K562 (cell line): ENCODE measurements around the gene PBX1. TPM values are rescaled to one million over a fixed set of nuclear protein-coding genes. Genes with fewer than 3 reads are reported as not detected.

Experiments used
- ATAC-seq: fragments of 200-7000 bp; cut with Tn5 transposase; 3 replicates; pipeline ENCODE4 v1.9.1; 2020; ENCODE audit warnings: moderate library complexity
- BruUV-seq: library from RNA; stranded (reverse); fragments of 400-500 nt; replicated peaks from 2 replicates; lab custom pipeline; 2021; lab: Mats Ljungman, UMichigan
- CTCF ChIA-PET: fragments of 300-600 bp; formaldehyde crosslinking; extraction: SDS; loops from one replicate; lab custom pipeline; 2021; ENCODE audit warnings: low intra/inter-chr PET ratio; lab: Yijun Ruan, JAX
- POLR2A ChIA-PET: fragments of 300-600, 350-650 bp; sonication (Branson Sonifier 250); formaldehyde crosslinking; extraction: SDS; loops from one replicate; lab custom pipeline; 2021; ENCODE audit warnings: antibody characterized with exemption, inconsistent platforms; lab: Yijun Ruan, JAX
- DNase-seq, 4 experiments: peaks; one replicate each; pipeline versions ENCODE4 v3.0.0 to v3.0.0-alpha.2; 2011 to 2018; ENCODE audit warnings: low spot score in 3 of 4, mixed read lengths in 3 of 4; ENCODE audit errors: extremely low read depth in 1 of 4
- FAIRE-seq: peaks from 2 replicates; lab custom pipeline; 2011; peaks lifted over from hg19 to GRCh38; lab: Jason Lieb, UNC
- H2AFZ ChIP-seq: 2 replicates; pipeline ENCODE4 v1.6.0; 2011; ENCODE audit warnings: low read depth, low read length, control low read depth, inconsistent platforms
- H3K27ac ChIP-seq: fragments of 200-600 bp; 3 replicates; pipeline ENCODE4 v1.8.0; 2011; ENCODE audit warnings: low read depth, mild to moderate bottlenecking, control low read depth, inconsistent platforms, low read length, moderate library complexity, mixed read lengths; ENCODE audit errors: extremely low read depth
- H3K27me3 ChIP-seq, 2 experiments: fragments of 300-600 bp in 1 of 2; 2 replicates in 1 of 2; 3 replicates in 1 of 2; pipeline versions ENCODE4 v1.6.0 to v1.8.0; 2011; ENCODE audit warnings: inconsistent platforms in 2 of 2, low read length in 2 of 2, mild to moderate bottlenecking in 1 of 2, mixed read lengths in 1 of 2, moderate library complexity in 1 of 2; ENCODE audit not compliant: control insufficient read depth in 2 of 2, insufficient read depth in 2 of 2
- H3K36me3 ChIP-seq: fragments of 300-600 bp; 3 replicates; pipeline ENCODE4 v1.8.0; 2011; ENCODE audit warnings: mild to moderate bottlenecking, low read length, inconsistent platforms; ENCODE audit not compliant: control insufficient read depth, insufficient read depth
- H3K4me1 ChIP-seq, 2 experiments: fragments of 200-600 bp in 1 of 2; replicated peaks in 1 of 2; 2 replicates in 1 of 2; 3 replicates in 1 of 2; pipeline versions ENCODE4 v1.5.1 to v1.8.0; 2011; ENCODE audit warnings: inconsistent platforms in 2 of 2, low read length in 2 of 2, mild to moderate bottlenecking in 1 of 2, mixed read lengths in 1 of 2, moderate library complexity in 1 of 2; ENCODE audit not compliant: control insufficient read depth in 2 of 2, insufficient read depth in 2 of 2
- H3K4me2 ChIP-seq: 2 replicates; pipeline ENCODE4 v1.6.1; 2011; ENCODE audit warnings: low read length, control low read depth, inconsistent platforms, mixed read lengths; ENCODE audit not compliant: insufficient read depth
- H3K4me3 ChIP-seq: fragments of 200-600 bp; sonication (generic), shearing (Covaris generic); 2 replicates; pipeline ENCODE4 v1.5.1; 2016; ENCODE audit warnings: control low read depth, inconsistent platforms
- H3K79me2 ChIP-seq: fragments of 200-600 bp; 3 replicates; pipeline ENCODE4 v1.8.0; 2011; ENCODE audit warnings: low read length, inconsistent platforms; ENCODE audit not compliant: control insufficient read depth, insufficient read depth
- H3K9ac ChIP-seq, 2 experiments: 2 replicates each; pipeline versions ENCODE4 v1.6.0 to v1.6.1; 2011; ENCODE audit warnings: low read depth in 2 of 2, low read length in 2 of 2, control low read depth in 1 of 2, inconsistent platforms in 1 of 2, mild to moderate bottlenecking in 1 of 2, mixed read lengths in 1 of 2; ENCODE audit not compliant: insufficient read depth in 1 of 2
- H3K9me1 ChIP-seq: one replicate; pipeline ENCODE4 v1.6.0; 2011; ENCODE audit warnings: inconsistent platforms, mild to moderate bottlenecking, low read length, moderate library complexity; ENCODE audit not compliant: control insufficient read depth, insufficient read depth
- H3K9me3 ChIP-seq: replicated peaks from 2 replicates; pipeline ENCODE4 v1.5.1; 2011; ENCODE audit warnings: low read depth, low read length, inconsistent platforms; ENCODE audit not compliant: control insufficient read depth, insufficient read depth
- H4K20me1 ChIP-seq: replicated peaks from 2 replicates; pipeline ENCODE4 v1.6.1; 2011; ENCODE audit warnings: low read length, inconsistent platforms, mixed read lengths; ENCODE audit not compliant: control insufficient read depth, insufficient read depth
- DPF2 ChIP-seq: fragments of 450-650 bp; IDR thresholded peaks from 2 replicates; pipeline ENCODE4 v1.6.1; 2016
- ELF2 ChIP-seq: fragments of 250-450 bp; sonication (Bioruptor Pico); IDR thresholded peaks from 2 replicates; pipeline ENCODE4 v1.5.0; 2021; ENCODE audit warnings: mild to moderate bottlenecking
- EZH2 ChIP-seq: IDR thresholded peaks from 2 replicates; pipeline ENCODE4 v1.6.1; 2012; ENCODE audit warnings: low read depth, mild to moderate bottlenecking, inconsistent platforms, low read length, borderline replicate concordance
- FOSL1 ChIP-seq: fragments of 200-800 bp; sonication (Bioruptor generic); conservative IDR thresholded peaks from 2 replicates; pipeline ENCODE4 v1.6.1; 2016; ENCODE audit warnings: missing genetic modification characterization, missing compliant biosample characterization
- HEY1 ChIP-seq: fragments of 250-450 bp; sonication (Bioruptor Pico); IDR thresholded peaks from 2 replicates; pipeline ENCODE4 v1.5.0; 2020; ENCODE audit warnings: mild to moderate bottlenecking, moderate library complexity, borderline replicate concordance
- HNRNPLL ChIP-seq: fragments of 200-400 bp; formaldehyde crosslinking; IDR thresholded peaks from 2 replicates; pipeline ENCODE4 v1.6.1; 2017; ENCODE audit warnings: low read length, low read depth, mild to moderate bottlenecking; ENCODE audit not compliant: poor library complexity, severe bottlenecking
- PHF8 ChIP-seq: fragments of 200-600 bp; sonication (generic); IDR thresholded peaks from 2 replicates; pipeline ENCODE4 v1.6.1; 2012; ENCODE audit warnings: mixed run types, mild to moderate bottlenecking, inconsistent platforms, low read length, moderate library complexity, borderline replicate concordance
- SIRT6 ChIP-seq: IDR thresholded peaks from one replicate; pipeline ENCODE4 v1.6.1; 2012; ENCODE audit warnings: low read depth, mild to moderate bottlenecking, control low read depth, inconsistent platforms, low read length, moderate library complexity
- SREBF1 ChIP-seq: fragments of 150-350 bp; IDR thresholded peaks from 2 replicates; pipeline ENCODE4 v1.6.1; 2014; ENCODE audit warnings: antibody characterized with exemption, low read depth, low read length, borderline replicate concordance
- TAL1 ChIP-seq: fragments of 450-650 bp; IDR thresholded peaks from 2 replicates; pipeline ENCODE4 v1.6.1; 2016; ENCODE audit warnings: mild to moderate bottlenecking
- U2AF2 ChIP-seq: fragments of 200-400 bp; formaldehyde crosslinking; optimal IDR thresholded peaks from 2 replicates; pipeline ENCODE3; 2017; ENCODE audit warnings: low read depth, mild to moderate bottlenecking, low read length
- ZNF124 ChIP-seq: sonication (generic); formaldehyde crosslinking; IDR thresholded peaks from 2 replicates; pipeline ENCODE4 v1.8.1; 2022; ENCODE audit warnings: missing genetic modification reagents
- WGBS: fragments of 100-300 bp; shearing (Covaris generic); methylation state at CpG from one replicate; pipeline ENCODE4 v1.1.6; 2016; ENCODE audit warnings: low coverage, mixed read lengths; ENCODE audit not compliant: insufficient coverage; ENCODE audit errors: missing lambda C conversion rate; 5-methylcytosine and 5-hydroxymethylcytosine counted together
- in situ Hi-C: fragments of 300-500 bp; cut with MboI; formaldehyde crosslinking; loops from 4 replicates; pipeline ENCODE4 v1.15.0; 2018; ENCODE audit warnings: inconsistent platforms, mixed read lengths
- intact Hi-C: fragments of 100-400 bp; cut with micrococcal nuclease; formaldehyde crosslinking; loops from 2 replicates; pipeline ENCODE4 v1.14.2; 2022
- polyA plus RNA-seq, 8 experiments: library from polyadenylated mRNA; depleted of rRNA in 4 of 8; stranded (reverse) in 5 of 8; unstranded in 3 of 8; fragments of >200 nt; fragmentation: Nextera tagmentation in 2 of 8; fragmentation: Illumina TruSeq in 1 of 8; extraction: Ambion mirVana in 2 of 8; extraction: Trizol in 1 of 8; gene quantifications; 2 replicates each; pipeline versions ENCODE4 v1.2.1 to v1.2.3, GENCODE V29; 2011 to 2014; ENCODE audit warnings: inconsistent platforms in 1 of 8, missing spikeins in 1 of 8
- total RNA-seq, 7 experiments: library from RNA; depleted of rRNA in 6 of 7; stranded (reverse); fragments of >200 nt in 6 of 7; fragmentation: Illumina TruSeq in 2 of 7; extraction: Trizol in 2 of 7; gene quantifications; 2 replicates each; pipeline versions ENCODE4 v1.2.1 to v1.2.3, GENCODE V29; 2011 to 2021; ENCODE audit warnings: low replicate concordance in 1 of 7
- TF ChIP-seq, protein P1 (sequence below): fragments of 250-450 bp; sonication (Bioruptor Pico); IDR thresholded peaks from 2 replicates; pipeline ENCODE4 v1.6.1; 2021; ENCODE audit warnings: mild to moderate bottlenecking
- TF ChIP-seq, protein P2 (sequence below): conservative IDR thresholded peaks from 2 replicates; pipeline ENCODE4 v1.6.1; 2011; ENCODE audit warnings: low read depth, mild to moderate bottlenecking, low read length; ENCODE audit not compliant: control insufficient read depth
- TF ChIP-seq, protein P3 (sequence below): fragments of 450-650 bp; IDR thresholded peaks from 2 replicates; pipeline ENCODE4 v1.6.1; 2016
- TF ChIP-seq, protein P4 (sequence below): IDR thresholded peaks from 2 replicates; pipeline ENCODE4 v1.6.1; 2016; ENCODE audit warnings: missing genetic modification characterization, missing compliant biosample characterization
- TF ChIP-seq, protein P5 (sequence below): sonication (generic); formaldehyde crosslinking; IDR thresholded peaks from 2 replicates; pipeline ENCODE4 v1.9.0; 2022; ENCODE audit warnings: mild to moderate bottlenecking, missing genetic modification reagents

Gene PBX1
- total and polyA plus RNA-seq, 9 of the 15 experiments (the other 6 are each of a cell fraction or from before 2014, with no cell fraction given) = 0.03 to 0.62 (median 0.17) TPM

DNA sequence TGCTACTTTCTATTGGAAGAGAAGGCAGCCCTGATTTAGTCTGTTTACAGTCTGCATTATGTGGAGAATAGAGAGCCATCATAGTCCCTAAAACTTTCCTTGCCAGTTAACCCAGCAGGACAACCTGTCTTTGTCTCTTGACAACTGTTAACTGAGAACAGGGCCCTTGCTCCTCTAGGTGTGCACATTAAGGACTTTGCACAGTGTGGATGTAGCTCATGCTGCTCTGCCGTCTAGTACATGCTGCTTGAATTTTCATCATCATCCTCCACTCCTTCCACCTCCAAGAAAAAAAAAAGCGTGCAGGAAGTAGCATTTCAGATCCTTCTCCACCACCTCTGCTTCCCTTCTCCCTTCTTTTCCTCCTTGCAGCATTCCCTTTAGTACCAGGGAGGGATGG lies 91.5 kb downstream of the PBX1 start:
- Histone ChIP-seq H3K27ac (no peak overlapping the region), H3K4me2 (no peak overlapping the region), H3K36me3 (no peaks in the 10 kb centered on the region), H3K4me3 (no peak overlapping the region), H3K79me2 (no peaks in the 10 kb centered on the region), H3K9me1 (no peaks in the 10 kb centered on the region), H3K9ac (no peak overlapping the region), H3K4me1 (no peaks in the 10 kb centered on the region; a peak in 1 of 5 replicates), H2AFZ (no peak overlapping the region), H3K9me3 (no peaks in the 10 kb centered on the region), H3K27me3 (peaks cover 13 to 21% of the 10 kb centered on the region in 2 experiments; a peak in 4 of 5 replicates), H4K20me1 (no peaks in the 10 kb centered on the region; the same call in 1 of the 2 replicates)
- 0% methylated on average over 1 of the region's 2 CpGs for WGBS
- TF ChIP-seq ELF2 (CRISPR knock-in tag) = no peak
- no peak for TF ChIP-seq ZNF124
- no peak for TF ChIP-seq HNRNPLL
- TF ChIP-seq SREBF1 = no peak
- no peak for TF ChIP-seq HEY1 (CRISPR knock-in tag)
- no peak for TF ChIP-seq PHF8
- no peak for TF ChIP-seq U2AF2
- TF ChIP-seq FOSL1 (tag) = no peak
- no peak for TF ChIP-seq SIRT6
- TF ChIP-seq DPF2 = no peak
- TF ChIP-seq, protein P1, sequence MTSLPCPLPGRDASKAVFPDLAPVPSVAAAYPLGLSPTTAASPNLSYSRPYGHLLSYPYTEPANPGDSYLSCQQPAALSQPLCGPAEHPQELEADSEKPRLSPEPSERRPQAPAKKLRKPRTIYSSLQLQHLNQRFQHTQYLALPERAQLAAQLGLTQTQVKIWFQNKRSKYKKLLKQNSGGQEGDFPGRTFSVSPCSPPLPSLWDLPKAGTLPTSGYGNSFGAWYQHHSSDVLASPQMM (CRISPR knock-in tag) = no peak
- TF ChIP-seq EZH2 = no peak
- TF ChIP-seq, protein P2, sequence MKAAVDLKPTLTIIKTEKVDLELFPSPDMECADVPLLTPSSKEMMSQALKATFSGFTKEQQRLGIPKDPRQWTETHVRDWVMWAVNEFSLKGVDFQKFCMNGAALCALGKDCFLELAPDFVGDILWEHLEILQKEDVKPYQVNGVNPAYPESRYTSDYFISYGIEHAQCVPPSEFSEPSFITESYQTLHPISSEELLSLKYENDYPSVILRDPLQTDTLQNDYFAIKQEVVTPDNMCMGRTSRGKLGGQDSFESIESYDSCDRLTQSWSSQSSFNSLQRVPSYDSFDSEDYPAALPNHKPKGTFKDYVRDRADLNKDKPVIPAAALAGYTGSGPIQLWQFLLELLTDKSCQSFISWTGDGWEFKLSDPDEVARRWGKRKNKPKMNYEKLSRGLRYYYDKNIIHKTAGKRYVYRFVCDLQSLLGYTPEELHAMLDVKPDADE = no peak
- TF ChIP-seq, protein P3, sequence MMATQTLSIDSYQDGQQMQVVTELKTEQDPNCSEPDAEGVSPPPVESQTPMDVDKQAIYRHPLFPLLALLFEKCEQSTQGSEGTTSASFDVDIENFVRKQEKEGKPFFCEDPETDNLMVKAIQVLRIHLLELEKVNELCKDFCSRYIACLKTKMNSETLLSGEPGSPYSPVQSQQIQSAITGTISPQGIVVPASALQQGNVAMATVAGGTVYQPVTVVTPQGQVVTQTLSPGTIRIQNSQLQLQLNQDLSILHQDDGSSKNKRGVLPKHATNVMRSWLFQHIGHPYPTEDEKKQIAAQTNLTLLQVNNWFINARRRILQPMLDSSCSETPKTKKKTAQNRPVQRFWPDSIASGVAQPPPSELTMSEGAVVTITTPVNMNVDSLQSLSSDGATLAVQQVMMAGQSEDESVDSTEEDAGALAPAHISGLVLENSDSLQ = no peak
- no peak for TF ChIP-seq TAL1
- TF ChIP-seq, protein P4, sequence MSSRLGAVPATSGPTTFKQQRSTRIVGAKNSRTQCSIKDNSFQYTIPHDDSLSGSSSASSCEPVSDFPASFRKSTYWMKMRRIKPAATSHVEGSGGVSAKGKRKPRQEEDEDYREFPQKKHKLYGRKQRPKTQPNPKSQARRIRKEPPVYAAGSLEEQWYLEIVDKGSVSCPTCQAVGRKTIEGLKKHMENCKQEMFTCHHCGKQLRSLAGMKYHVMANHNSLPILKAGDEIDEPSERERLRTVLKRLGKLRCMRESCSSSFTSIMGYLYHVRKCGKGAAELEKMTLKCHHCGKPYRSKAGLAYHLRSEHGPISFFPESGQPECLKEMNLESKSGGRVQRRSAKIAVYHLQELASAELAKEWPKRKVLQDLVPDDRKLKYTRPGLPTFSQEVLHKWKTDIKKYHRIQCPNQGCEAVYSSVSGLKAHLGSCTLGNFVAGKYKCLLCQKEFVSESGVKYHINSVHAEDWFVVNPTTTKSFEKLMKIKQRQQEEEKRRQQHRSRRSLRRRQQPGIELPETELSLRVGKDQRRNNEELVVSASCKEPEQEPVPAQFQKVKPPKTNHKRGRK (tag) = no peak
- TF ChIP-seq, protein P5, sequence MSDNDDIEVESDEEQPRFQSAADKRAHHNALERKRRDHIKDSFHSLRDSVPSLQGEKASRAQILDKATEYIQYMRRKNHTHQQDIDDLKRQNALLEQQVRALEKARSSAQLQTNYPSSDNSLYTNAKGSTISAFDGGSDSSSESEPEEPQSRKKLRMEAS (CRISPR knock-in tag) = no peak
- POLR2A ChIA-PET = no interaction called here
- intact Hi-C loops = no loop called here
- no peak for ATAC-seq
- BruUV-seq = no TSS peak
- no peak for FAIRE-seq
- in situ Hi-C loops = no loop called here
- no peak for DNase-seq
- CTCF ChIA-PET = no interaction called here
